Measurements from ENCODE around the gene RGS3. TPM values are rescaled to one million over a fixed set of nuclear protein-coding genes. Genes with fewer than 3 reads are reported as not detected.

Gene RGS3
- polyA plus RNA-seq, 2 of the 4 experiments (the other 2 are of a cell fraction): 19.6 to 22.9 TPM

DNA sequence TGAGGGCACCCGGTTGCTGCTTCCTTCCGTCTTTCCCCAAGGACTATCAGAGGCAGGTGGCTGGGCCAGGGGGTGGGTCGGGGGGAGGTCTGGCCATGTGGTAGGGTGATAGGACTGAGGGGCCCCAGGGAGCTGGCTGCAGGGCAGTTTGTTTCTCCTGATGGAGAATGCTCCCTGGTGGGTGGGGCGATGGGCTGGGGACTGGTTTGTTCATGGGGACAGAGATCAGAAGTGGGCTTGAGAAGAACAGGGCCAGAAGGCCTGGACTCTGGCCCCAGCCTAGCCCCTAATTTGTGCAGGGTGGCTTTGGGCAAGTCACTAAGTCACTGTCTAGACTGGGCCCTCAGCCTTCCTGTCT is 117.4 kb downstream of the RGS3 start (continued):
- no peak for TF ChIP-seq JUN (IDR thresholded peaks at IDR 0.05)
- TF ChIP-seq MAFK (IDR thresholded peaks at IDR 0.05; ENCODE audit: partially characterized antibody): no peak
- no peak for TF ChIP-seq RCOR1 (IDR thresholded peaks at IDR 0.05; ENCODE audit: low read depth, low read length)
- TF ChIP-seq HOXB13 (CRISPR knock-in tag; IDR thresholded peaks at IDR 0.05; ENCODE audit: low read depth): no peak
- TF ChIP-seq SREBF2 (IDR thresholded peaks at IDR 0.05): no peak
- TF ChIP-seq PBX3 (IDR thresholded peaks at IDR 0.05): no peak
- no peak for TF ChIP-seq NFE2L2 (conservative IDR thresholded peaks at IDR 0.05; ENCODE audit: low read length)
- TF ChIP-seq CHD4 (IDR thresholded peaks at IDR 0.05; ENCODE audit: borderline replicate concordance): no peak
- TF ChIP-seq BCL3 (IDR thresholded peaks at IDR 0.05): no peak
- no peak for TF ChIP-seq HOXA7 (CRISPR knock-in tag; IDR thresholded peaks at IDR 0.05)
- no peak for TF ChIP-seq MAZ (IDR thresholded peaks at IDR 0.05; ENCODE audit: borderline replicate concordance, low read depth, low read length)
- no peak for TF ChIP-seq ZSCAN20 (CRISPR knock-in tag; IDR thresholded peaks at IDR 0.05)

DNA sequence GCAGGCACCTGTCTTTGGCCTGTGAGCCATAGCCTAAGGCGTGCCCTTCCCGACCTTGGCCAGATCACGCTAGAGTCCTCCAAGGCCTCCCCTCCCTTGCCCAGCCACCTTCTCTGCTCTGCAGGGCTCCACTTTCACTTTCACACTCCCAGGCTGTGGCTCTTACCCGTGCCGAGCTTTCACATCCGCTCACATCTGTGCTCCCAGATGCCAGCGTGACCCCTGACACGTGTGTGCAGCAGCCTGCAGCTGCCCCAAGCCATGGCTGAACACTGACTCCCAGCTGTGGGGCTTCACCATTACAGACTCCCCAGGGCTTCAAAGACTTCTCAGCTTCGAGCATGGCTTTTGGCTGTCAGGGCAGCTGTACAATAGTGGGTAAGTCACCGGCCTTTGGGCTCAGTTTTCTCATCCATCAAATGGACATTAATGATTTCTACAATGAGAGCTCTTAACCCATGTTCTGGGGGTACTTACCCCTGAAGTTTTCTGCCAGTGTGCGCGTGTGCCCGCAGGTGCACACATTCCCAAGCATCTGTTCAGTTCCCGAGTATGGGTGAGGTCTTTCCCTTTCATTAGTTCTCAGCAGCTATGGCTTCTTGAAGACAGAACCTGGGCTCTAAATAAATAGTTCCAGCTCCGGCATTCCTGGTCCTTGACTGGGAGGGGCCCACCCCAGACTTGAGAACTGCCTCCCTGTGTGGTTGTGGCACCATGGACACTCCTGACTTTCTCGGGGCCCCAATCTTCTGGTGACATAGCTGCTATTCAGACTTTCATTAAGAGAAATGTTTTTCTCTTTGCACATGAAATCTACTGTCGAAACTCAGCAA is 118.6 kb downstream of the RGS3 start:
- H3K4me3 ChIP-seq: no peak overlapping the region
- FAIRE-seq: no peak

DNA sequence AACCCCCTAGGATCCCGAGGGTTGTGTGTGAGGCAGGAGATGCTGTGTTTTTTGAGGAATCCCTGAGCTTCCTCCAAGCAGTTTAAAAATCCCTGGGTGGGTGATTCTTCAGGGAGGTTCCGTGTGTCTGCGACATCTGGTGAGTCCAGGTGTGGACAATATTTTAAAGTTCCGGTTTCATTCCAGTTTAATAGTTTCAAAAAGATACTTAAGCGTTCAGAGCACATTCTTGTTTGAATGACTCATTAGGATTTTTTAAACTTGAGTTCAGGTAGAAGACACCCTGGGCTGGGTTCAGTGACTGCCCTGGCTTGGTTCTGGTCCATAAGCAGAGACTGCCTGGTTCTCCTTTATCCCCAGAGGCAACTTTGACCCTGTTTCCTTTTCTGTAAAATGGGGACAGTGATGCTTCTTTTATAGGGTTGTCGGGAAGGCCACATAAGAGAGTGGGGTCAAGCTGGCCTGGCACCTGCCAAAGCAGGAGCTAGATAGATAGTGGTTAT is 119.2 kb downstream of the RGS3 start:
- Histone ChIP-seq H3K27ac (no peak overlapping the region), H3K9me3 (no peaks in the 10 kb centered on the region), H3K4me1 (peaks cover 32% of the 10 kb centered on the region), H3K4me2 (no peak overlapping the region), H3K4me3 (no peak overlapping the region)
- FAIRE-seq (no peak), ATAC-seq (no peak), DNase-seq (ENCODE audit: low read depth in 1 of 2, low spot score in 1 of 2) (no peak)
- TF ChIP-seq SMC3 (IDR thresholded peaks at IDR 0.05): no peak
- no peak for TF ChIP-seq ZNF302 (CRISPR knock-in tag; IDR thresholded peaks at IDR 0.05)
- TF ChIP-seq FOSL2 (IDR thresholded peaks at IDR 0.05): no peak
- TF ChIP-seq FOSL2 (CRISPR knock-in tag; IDR thresholded peaks at IDR 0.05): no peak
- TF ChIP-seq, protein P1, sequence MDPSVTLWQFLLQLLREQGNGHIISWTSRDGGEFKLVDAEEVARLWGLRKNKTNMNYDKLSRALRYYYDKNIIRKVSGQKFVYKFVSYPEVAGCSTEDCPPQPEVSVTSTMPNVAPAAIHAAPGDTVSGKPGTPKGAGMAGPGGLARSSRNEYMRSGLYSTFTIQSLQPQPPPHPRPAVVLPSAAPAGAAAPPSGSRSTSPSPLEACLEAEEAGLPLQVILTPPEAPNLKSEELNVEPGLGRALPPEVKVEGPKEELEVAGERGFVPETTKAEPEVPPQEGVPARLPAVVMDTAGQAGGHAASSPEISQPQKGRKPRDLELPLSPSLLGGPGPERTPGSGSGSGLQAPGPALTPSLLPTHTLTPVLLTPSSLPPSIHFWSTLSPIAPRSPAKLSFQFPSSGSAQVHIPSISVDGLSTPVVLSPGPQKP (IDR thresholded peaks at IDR 0.05; ENCODE audit: low read depth, low read length): no peak
- no peak for TF ChIP-seq MAFK (IDR thresholded peaks at IDR 0.05; ENCODE audit: partially characterized antibody)
- TF ChIP-seq RNF2 (IDR thresholded peaks at IDR 0.05; ENCODE audit: borderline replicate concordance, low read depth): no peak
- TF ChIP-seq ZFP36 (IDR thresholded peaks at IDR 0.05; ENCODE audit: borderline replicate concordance, partially characterized antibody): no peak
- no peak for TF ChIP-seq HOXB5 (CRISPR knock-in tag; IDR thresholded peaks at IDR 0.05)
- TF ChIP-seq MAZ (IDR thresholded peaks at IDR 0.05; ENCODE audit: borderline replicate concordance, low read depth, low read length): no peak
- no peak for TF ChIP-seq ZSCAN20 (CRISPR knock-in tag; IDR thresholded peaks at IDR 0.05)
- no peak for TF ChIP-seq HEYL (CRISPR knock-in tag; IDR thresholded peaks at IDR 0.05)
- TF ChIP-seq HES2 (IDR thresholded peaks at IDR 0.05): no peak
- no peak for TF ChIP-seq BHLHE40 (IDR thresholded peaks at IDR 0.05; ENCODE audit: low read depth, low read length)
- no peak for TF ChIP-seq KDM5A (IDR thresholded peaks at IDR 0.05)
- no peak for TF ChIP-seq PBX3 (IDR thresholded peaks at IDR 0.05)
- TF ChIP-seq, protein P2, sequence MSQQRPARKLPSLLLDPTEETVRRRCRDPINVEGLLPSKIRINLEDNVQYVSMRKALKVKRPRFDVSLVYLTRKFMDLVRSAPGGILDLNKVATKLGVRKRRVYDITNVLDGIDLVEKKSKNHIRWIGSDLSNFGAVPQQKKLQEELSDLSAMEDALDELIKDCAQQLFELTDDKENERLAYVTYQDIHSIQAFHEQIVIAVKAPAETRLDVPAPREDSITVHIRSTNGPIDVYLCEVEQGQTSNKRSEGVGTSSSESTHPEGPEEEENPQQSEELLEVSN (IDR thresholded peaks at IDR 0.05; ENCODE audit: borderline replicate concordance, low read depth): no peak
- no peak for TF ChIP-seq HOXA7 (CRISPR knock-in tag; IDR thresholded peaks at IDR 0.05)
- CTCF ChIA-PET: interaction anchor here (0.8 to 31.8 kb wide), 7 partner anchors 8 to 182 kb away, joined by 3 to 1349 read pairs (median 5); partner anchors contain the start of gene ALAD
- POLR2A ChIA-PET: no interaction called here
- 80% methylated on average over 6 of the region's 6 CpGs for WGBS (ENCODE audit: missing lambda C conversion rate)

More for the DNA sequence above, 118.6 kb downstream of the RGS3 start:
- Histone ChIP-seq H3K27ac (peak overlapping the region in 1 of 2 experiments; percentile 82; a peak in 2 of 6 replicates), H3K4me1 (peaks cover 38% of the 10 kb centered on the region), H3K9me3 (no peaks in the 10 kb centered on the region), H3K4me2 (no peak overlapping the region)
- TF ChIP-seq, protein P1 (IDR thresholded peaks at IDR 0.05; ENCODE audit: low read depth, low read length): no peak
- no peak for TF ChIP-seq SMC3 (IDR thresholded peaks at IDR 0.05)
- no peak for DNase-seq (ENCODE audit: low read depth in 1 of 2, low spot score in 1 of 2)
- WGBS (ENCODE audit: missing lambda C conversion rate): 95% methylated on average over 15 of the region's 17 CpGs
- ChIA-PET POLR2A (no interaction called here), CTCF (interaction anchor here (0.8 to 31.8 kb wide), 7 partner anchors 8 to 181 kb away, joined by 3 to 1349 read pairs (median 5); partner anchors contain the start of gene ALAD)
- no peak for ATAC-seq

Data from A549 (cell line).